HTERT RPE-1 (cell line): ENCODE measurements around the gene HS2ST1.

Source experiments
- in situ Hi-C: fragments of 300-500 bp; cut with MboI; formaldehyde crosslinking; loops from 4 replicates; pipeline ENCODE4 v1.14.3; 2020; ENCODE audit warnings: low sequenced_read_pairs

HS2ST1 gene

DNA sequence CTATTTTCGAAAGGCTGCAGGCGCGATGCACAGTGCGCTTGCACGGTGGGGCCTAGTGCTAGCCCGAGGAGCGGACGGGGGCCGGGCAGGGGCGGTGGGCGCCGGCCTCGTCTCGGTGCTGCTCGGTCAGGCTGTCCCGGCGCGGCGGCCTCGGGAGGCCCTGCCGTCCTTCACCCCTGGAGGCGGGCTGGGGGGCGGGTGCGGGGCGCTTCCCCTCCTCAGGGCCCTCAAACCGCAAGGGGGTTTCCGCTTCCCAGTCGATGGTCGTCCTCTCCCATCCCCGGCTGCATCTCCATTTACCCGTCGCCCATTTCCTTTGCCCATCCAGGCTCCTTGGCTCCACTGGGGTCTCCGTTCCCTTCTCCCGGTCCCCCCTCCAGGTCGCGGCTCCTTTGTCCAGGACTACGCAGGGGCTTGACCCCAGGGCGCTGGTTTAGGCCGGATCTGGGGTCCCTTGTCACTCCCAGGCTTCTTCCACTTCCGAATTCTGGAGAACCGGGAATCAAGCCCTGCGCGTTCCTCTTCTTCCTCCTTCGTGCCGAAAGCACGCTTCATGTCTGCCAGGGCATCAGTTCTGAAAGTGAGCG lies 217.9 kb downstream of the HS2ST1 start:
- in situ Hi-C loops: no loop called here

GRCh38 chr1:87134061-87134460 lies 219.6 kb downstream of the HS2ST1 start:
- in situ Hi-C loops: no loop called here

DNA sequence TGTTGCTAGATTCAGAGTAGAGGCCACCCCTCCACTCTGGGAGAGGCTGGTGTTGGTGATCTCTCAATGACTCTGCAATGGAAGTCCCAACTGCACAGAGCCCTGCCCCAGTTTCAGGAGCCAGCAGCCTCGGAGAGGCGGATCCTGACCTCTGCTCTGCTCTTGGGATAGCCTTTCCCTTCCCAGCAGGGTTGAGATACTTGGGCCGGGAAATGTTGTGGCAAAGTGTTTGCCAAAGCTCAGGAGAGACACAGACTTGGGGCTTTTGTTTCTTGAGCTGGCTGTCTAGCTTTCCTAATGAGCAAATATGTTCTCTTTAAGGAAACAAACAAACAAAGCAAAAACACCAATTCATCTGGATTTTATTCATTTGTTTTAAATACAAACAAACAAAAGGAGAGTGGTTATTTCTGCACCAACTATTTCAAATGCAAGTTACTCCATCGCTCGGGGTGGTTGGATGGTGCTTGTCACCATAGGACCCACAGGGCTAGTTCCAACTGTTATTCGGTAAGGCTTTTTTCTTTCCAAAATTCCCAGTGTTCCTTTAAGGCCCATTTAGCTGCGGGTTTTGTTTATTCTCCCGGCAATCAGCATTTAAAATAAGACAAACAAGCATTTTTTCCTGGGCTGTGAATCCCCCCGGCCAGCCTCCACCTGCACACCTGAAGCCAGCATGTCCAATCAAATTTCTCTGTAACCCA lies 220.3 kb downstream of the HS2ST1 start:
- in situ Hi-C loops: no loop called here

DNA sequence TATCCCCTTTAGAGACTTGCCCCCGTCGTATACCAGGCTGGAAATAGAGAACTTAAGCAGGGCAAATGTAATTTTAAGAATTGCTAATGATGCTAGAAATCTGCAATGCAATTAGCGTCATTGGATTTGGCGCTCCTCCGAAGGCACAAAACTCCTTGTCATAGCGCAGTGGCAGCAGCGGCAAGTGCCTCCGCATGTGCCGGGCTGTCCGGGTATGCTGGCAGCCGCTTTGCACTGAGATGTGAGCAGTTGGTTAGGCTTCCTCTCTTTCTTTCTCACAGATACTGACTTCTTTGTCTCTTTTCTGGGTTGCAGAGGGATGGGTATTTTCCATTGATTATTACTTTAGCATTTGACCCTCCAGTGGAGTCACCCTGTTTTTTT lies 220.9 kb downstream of the HS2ST1 start:
- in situ Hi-C loops: no loop called here

DNA sequence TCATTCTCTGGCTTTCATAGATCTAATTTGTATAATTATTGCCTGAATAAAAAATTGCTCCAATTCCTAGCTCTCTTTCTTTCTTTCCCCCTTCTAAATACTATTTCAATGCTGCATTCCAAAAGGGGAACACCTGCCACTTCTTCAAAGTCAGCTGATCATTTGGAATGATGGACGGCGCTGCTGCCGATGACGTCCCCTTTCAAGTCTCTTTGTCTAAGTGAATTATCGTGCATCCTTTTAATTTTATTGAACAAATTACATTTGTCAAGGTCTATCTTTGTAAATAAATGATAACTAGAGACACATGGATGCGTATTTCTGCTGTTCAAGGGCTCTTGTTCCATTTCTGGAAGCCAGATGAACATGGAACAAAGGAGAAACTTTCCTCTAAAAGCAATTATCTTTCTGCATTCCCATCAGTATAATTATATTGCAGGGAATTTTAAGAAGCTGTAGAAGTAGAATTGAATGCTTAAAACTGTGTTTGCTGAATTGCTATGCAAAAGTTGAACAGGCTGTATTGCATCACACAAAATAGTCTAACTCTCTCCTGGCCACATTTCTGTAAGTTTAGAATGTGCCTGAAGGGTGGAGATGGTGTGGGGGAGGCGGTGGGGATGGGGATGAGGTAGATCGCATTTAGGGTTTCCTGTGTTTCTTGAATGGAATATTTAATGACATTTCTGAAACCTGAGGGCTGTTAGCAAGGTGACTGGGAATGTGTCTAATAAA lies 222.3 kb downstream of the HS2ST1 start:
- in situ Hi-C loops: no loop called here

- in situ Hi-C loops: no loop called here
Measured at GRCh38 chr1:87137342-87137739, 222.9 kb downstream of the HS2ST1 start.

- in situ Hi-C loops: no loop called here
Measured at GRCh38 chr1:87140831-87141540, 226.6 kb downstream of the HS2ST1 start.

DNA sequence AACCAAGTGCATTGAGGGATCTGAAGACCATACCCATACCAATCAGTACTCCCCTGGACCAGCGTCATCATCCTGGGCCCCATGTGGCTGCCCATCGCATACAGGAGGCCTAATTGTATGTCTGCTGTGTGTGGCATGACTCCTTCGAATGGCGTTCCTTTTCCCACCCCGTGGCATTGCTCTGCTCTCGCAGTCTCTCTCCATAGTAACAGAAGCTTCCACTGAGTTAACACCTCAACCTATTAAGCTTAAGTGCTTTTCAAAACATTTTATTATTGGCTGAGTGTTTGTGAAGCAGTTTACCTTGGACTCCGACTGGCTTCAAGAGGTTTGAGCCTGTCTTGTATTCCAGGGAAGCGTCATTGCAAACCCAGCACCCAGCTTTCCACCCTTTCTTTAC lies 227.1 kb downstream of the HS2ST1 start:
- in situ Hi-C loops: no loop called here

DNA sequence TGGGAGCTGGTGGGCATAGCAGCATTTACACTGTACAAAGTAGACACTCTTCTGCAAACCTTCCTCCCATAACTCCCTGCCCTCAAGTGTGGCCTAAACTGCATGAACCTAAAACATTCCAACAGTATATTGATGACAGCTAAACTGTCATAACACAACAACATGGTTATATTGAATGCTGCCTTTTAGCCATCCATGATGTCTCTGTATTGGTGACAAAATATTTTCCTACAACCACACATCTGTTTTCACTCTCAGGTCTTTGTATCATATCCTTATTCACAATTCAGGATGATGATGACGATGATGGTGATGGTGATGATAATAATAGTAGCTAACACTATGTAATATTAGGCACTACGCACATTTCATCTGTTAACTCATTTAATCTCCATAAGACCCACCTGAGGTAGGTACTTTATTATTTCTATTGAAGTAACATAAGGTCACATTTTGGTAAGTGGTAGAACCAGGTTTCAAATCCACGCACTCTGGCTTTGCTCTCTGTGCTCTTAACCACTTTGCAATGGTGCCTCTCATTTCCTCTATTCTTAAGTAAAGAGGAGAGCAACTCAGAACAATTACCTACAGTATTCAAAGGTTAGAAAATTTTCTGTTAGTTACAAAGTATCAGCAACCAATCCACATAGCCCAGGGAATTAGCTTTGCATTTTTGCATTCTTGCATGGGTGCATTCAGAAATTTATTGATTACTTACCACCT lies 229.1 kb downstream of the HS2ST1 start:
- in situ Hi-C loops: no loop called here

DNA sequence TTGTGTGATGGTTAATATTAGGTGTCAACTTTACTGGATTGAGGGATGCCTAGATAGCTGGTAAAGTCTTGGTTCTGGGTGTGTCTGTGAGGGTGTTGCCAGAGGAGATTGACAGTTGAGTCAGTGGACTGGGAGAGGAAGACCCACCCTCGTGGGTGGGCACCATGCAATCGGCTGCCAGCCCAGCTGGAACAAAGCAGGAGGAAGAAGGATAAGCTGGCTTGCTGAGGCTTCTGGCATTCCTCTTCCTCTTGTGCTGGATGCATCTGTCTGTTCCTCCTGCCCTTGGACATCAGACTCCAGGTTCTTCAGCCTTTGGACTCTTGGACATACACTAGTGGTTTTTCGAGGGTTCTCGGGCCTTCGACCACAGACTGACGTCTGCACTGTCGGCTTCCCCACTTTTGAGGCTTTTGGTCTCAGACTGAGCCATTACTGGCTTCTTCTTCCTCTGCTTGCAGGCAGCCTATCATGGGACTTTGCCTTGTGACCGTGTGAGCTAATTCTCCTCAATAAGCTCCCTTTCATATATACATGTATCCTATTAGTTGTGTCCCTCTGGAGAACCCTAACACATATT lies 230.0 kb downstream of the HS2ST1 start:
- in situ Hi-C loops: no loop called here

DNA sequence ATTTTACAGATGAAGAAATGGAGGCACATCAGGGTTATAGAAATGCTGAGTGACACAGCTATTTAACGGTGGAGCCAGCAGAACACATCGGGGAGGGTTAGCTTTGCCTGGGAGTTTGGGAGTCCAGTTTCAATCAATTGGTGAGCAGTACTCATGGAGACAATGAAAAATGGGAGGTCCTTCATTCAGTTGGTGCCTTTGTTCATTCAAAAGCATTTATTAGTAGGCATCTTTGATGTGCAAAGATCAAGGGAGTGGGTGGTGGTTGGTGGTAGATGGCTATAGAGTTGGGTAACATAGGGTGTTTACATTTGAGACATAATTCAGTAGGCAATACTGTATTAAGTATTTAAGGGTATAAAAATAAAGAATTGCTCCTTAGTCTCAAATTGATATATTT lies 230.5 kb downstream of the HS2ST1 start:
- in situ Hi-C loops: no loop called here

- in situ Hi-C loops: no loop called here
Measured at GRCh38 chr1:87146538-87146937, 232.1 kb downstream of the HS2ST1 start.

GRCh38 chr1:87146986-87147385 lies 232.6 kb downstream of the HS2ST1 start:
- in situ Hi-C loops: no loop called here

DNA sequence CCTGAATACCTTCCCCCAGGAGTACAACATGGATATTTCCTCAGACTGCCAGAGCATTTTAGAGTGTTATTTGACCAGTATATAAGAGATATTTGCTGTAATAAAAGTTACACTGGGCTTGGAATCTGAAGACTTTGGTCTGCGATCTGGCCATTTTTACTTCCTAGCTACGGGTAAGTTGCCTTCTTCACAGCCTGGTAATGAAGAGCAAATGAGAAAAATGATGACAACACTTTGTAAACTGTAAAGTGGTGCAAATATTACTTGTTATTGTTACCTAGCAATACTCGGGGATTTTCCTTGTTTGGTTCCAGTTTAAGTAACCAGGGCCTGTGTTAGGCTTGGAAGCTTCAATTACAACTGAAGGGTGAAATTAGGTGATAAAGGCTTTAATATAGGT lies 233.4 kb downstream of the HS2ST1 start:
- in situ Hi-C loops: no loop called here

DNA sequence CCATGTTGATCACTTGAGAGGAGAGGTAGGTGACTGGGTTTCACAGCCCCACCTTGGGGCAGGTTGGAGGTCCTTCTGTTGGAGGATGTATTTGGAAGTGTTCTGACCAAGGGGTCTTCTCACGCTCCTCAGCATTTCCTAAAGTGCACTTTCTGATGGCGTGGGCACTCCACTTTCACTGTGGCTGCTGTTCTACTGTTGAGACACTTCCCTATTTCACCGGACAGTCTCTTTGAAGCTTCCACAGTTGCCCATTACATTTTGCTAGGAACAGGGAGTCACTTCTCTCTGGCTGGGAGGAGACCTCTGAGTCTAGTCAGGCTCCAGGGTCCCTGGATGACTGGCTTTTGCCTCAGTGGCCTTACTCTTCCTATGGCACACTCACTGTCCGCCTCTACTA lies 234.2 kb downstream of the HS2ST1 start:
- in situ Hi-C loops: no loop called here

GRCh38 chr1:87149241-87150041 lies 235.0 kb downstream of the HS2ST1 start:
- in situ Hi-C loops: no loop called here

- in situ Hi-C loops: no loop called here
Measured at GRCh38 chr1:87150143-87150542, 235.7 kb downstream of the HS2ST1 start.

DNA sequence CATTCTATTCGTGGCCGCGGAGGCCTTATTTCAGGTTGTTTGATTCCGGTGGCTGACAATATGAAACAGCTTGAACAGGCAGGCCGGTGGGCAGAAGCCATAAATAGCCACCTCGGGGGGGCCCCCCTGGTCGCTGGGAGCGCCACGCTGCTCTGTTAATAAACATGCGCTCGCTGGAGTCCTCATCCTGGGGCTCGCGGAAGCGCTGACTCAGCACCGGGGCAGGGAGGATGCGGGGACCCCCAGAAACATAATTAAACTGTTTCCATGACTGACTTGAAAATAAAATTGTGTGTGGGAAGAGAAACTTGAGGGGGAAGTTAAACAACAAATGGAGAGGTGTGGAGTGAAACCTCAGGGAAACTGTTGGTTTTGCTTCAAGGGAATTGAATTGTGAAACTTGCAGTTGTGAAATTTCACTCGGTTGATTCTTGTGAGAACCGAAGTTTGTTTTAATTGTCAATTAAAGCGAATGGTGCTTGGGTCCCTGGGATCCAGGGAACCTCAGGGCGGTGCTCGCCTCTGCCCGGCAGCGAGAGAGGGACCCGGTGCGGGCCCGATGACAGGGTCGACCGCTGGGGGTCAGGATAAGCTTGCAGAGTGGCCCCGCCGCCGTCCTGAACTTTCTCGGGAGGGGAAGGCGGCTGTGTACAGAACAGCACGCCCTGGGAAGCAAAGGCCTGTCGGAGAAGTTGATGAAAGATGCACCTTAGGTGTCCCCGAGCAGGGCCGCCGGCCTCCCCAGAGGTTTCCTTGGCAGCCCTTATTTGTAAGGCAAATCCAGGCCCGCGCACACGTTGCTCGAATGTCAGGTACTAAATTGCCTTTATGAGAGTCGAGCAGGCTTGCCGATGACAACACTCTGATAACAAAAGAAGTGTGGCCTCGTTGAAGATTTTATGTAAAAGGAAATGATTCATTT lies 237.3 kb downstream of the HS2ST1 start:
- in situ Hi-C loops: no loop called here

GRCh38 chr1:87154384-87154783 lies 239.9 kb downstream of the HS2ST1 start:
- in situ Hi-C loops: no loop called here
